IMR-90 (cell line): Measurements from ENCODE around the gene LONP2. TPM values are rescaled to one million over a fixed set of nuclear protein-coding genes. Genes with fewer than 3 reads are reported as not detected.

Source experiments
- ATAC-seq: fragments of 200-7000 bp; cut with Tn5 transposase; 2 replicates; pipeline ENCODE4 v1.9.1; 2020; ENCODE audit warnings: low read depth, mild to moderate bottlenecking, moderate library complexity
- BruUV-seq: library from RNA; stranded (reverse); fragments of 400-500 nt; replicated peaks from 2 replicates; lab custom pipeline; 2021; lab: Mats Ljungman, UMichigan
- CTCF ChIA-PET: fragments of 300-600 bp; formaldehyde crosslinking; extraction: SDS; loops from one replicate; lab custom pipeline; 2021; ENCODE audit warnings: antibody characterized with exemption; lab: Yijun Ruan, JAX
- POLR2A ChIA-PET: fragments of 300-600 bp; sonication (Branson Sonifier 250); formaldehyde crosslinking; loops from one replicate; lab custom pipeline; 2022; ENCODE audit warnings: antibody characterized with exemption; ENCODE audit not compliant: unreplicated experiment; lab: Charles Lee
- DNase-seq: peaks from one replicate; pipeline ENCODE4 v3.0.0; 2013
- H2AFZ ChIP-seq: replicated peaks from 2 replicates; pipeline ENCODE3; 2013; ENCODE audit warnings: low read length, mild to moderate bottlenecking; ENCODE audit not compliant: poor library complexity
- H2AK5ac ChIP-seq: 2 replicates; pipeline ENCODE4 v1.6.1; 2013; ENCODE audit warnings: low read depth, low read length, inconsistent platforms
- H2AK9ac ChIP-seq: replicated peaks from 2 replicates; pipeline ENCODE3; 2013; ENCODE audit warnings: mild to moderate bottlenecking, low read depth, low read length, moderate library complexity; ENCODE audit not compliant: poor library complexity
- H2BK120ac ChIP-seq: 2 replicates; pipeline ENCODE4 v1.6.1; 2013; ENCODE audit warnings: low read depth, low read length, inconsistent platforms
- H2BK15ac ChIP-seq: 3 replicates; pipeline ENCODE4 v1.6.1; 2013; ENCODE audit warnings: low read depth, low read length, inconsistent platforms
- H2BK20ac ChIP-seq: 2 replicates; pipeline ENCODE4 v1.6.1; 2013; ENCODE audit warnings: low read depth, mild to moderate bottlenecking, inconsistent platforms, low read length, moderate library complexity
- H2BK5ac ChIP-seq: 2 replicates; pipeline ENCODE4 v1.6.1; 2013; ENCODE audit warnings: mild to moderate bottlenecking, low read depth, low read length, inconsistent platforms; ENCODE audit not compliant: poor library complexity, severe bottlenecking
- H3K14ac ChIP-seq: replicated peaks from 2 replicates; pipeline ENCODE4 v1.6.1; 2013; ENCODE audit warnings: low read depth, low read length, inconsistent platforms
- H3K18ac ChIP-seq: 2 replicates; pipeline ENCODE4 v1.6.1; 2013; ENCODE audit warnings: low read depth, low read length, control low read depth
- H3K23ac ChIP-seq: 2 replicates; pipeline ENCODE4 v1.6.1; 2013; ENCODE audit warnings: low read depth, low read length, inconsistent platforms
- H3K27ac ChIP-seq: 2 replicates; pipeline ENCODE4 v1.5.1; 2013; ENCODE audit warnings: mild to moderate bottlenecking, control low read depth, low read length; ENCODE audit not compliant: insufficient read depth
- H3K27me3 ChIP-seq: 2 replicates; pipeline ENCODE4 v1.6.1; 2013; ENCODE audit warnings: low read length; ENCODE audit not compliant: control insufficient read depth, insufficient read depth
- H3K36me3 ChIP-seq: 2 replicates; pipeline ENCODE4 v1.6.1; 2013; ENCODE audit warnings: low read length, mixed read lengths; ENCODE audit not compliant: control insufficient read depth, insufficient read depth
- H3K4ac ChIP-seq: 2 replicates; pipeline ENCODE4 v1.6.1; 2013; ENCODE audit warnings: low read depth, low read length, inconsistent platforms
- H3K4me1 ChIP-seq: 2 replicates; pipeline ENCODE4 v1.6.1; 2013; ENCODE audit warnings: low read length, mixed read lengths; ENCODE audit not compliant: control insufficient read depth, insufficient read depth
- H3K4me2 ChIP-seq: 2 replicates; pipeline ENCODE4 v1.6.1; 2013; ENCODE audit warnings: low read depth, mild to moderate bottlenecking, control low read depth, low read length, moderate library complexity
- H3K4me3 ChIP-seq: 2 replicates; pipeline ENCODE4 v1.5.1; 2013; ENCODE audit warnings: low read depth, mild to moderate bottlenecking, control low read depth, low read length, moderate library complexity; ENCODE audit not compliant: insufficient read depth
- H3K56ac ChIP-seq: 2 replicates; pipeline ENCODE4 v1.6.1; 2013; ENCODE audit warnings: low read length, inconsistent platforms; ENCODE audit not compliant: insufficient read depth; ENCODE audit errors: extremely low read depth
- H3K79me1 ChIP-seq, 2 experiments: 2 replicates each; pipeline ENCODE4 v1.6.1; 2013; ENCODE audit warnings: low read length in 2 of 2, inconsistent platforms in 1 of 2, low read depth in 1 of 2
- H3K9ac ChIP-seq: 2 replicates; pipeline ENCODE4 v1.6.1; 2013; ENCODE audit warnings: low read depth, low read length, control low read depth
- H3K9me1 ChIP-seq: 2 replicates; pipeline ENCODE4 v1.6.1; 2013; ENCODE audit warnings: low read length, inconsistent platforms; ENCODE audit not compliant: insufficient read depth
- H3K9me3 ChIP-seq: 2 replicates; pipeline ENCODE4 v1.6.1; 2013; ENCODE audit warnings: low read length; ENCODE audit not compliant: control insufficient read depth, insufficient read depth
- H4K20me1 ChIP-seq: 2 replicates; pipeline ENCODE4 v1.6.1; 2013; ENCODE audit warnings: low read length, inconsistent platforms; ENCODE audit not compliant: insufficient read depth
- H4K5ac ChIP-seq: 2 replicates; pipeline ENCODE4 v1.6.1; 2013; ENCODE audit warnings: mild to moderate bottlenecking, low read depth, low read length, control low read depth
- H4K8ac ChIP-seq, 2 experiments: 2 replicates each; pipeline ENCODE4 v1.6.1; 2013; ENCODE audit warnings: low read depth in 2 of 2, low read length in 2 of 2, control low read depth in 1 of 2, inconsistent platforms in 1 of 2
- H4K91ac ChIP-seq: 2 replicates; pipeline ENCODE4 v1.6.1; 2013; ENCODE audit warnings: low read depth, low read length, inconsistent platforms; ENCODE audit not compliant: insufficient read depth
- BHLHE40 ChIP-seq: fragments of 150-350 bp; IDR thresholded peaks from 2 replicates; pipeline ENCODE4 v1.6.1; 2016; ENCODE audit warnings: mild to moderate bottlenecking, low read depth, low read length
- CEBPB ChIP-seq: IDR thresholded peaks from 2 replicates; pipeline ENCODE4 v1.6.1; 2012; ENCODE audit warnings: low read depth, low read length, improper control_type of control experiment
- CHD1 ChIP-seq: IDR thresholded peaks from 2 replicates; pipeline ENCODE4 v1.6.1; 2012; ENCODE audit warnings: low read depth, low read length, improper control_type of control experiment
- FOS ChIP-seq: fragments of 150-350 bp; IDR thresholded peaks from 2 replicates; pipeline ENCODE4 v1.6.1; 2016; ENCODE audit warnings: low read depth, low read length
- MAFK ChIP-seq: IDR thresholded peaks from 2 replicates; pipeline ENCODE4 v1.6.1; 2012; ENCODE audit warnings: low read depth, low read length, improper control_type of control experiment
- MAZ ChIP-seq: IDR thresholded peaks from 2 replicates; pipeline ENCODE4 v1.6.1; 2012; ENCODE audit warnings: low read depth, mild to moderate bottlenecking, low read length, improper control_type of control experiment, moderate library complexity, borderline replicate concordance
- MXI1 ChIP-seq: IDR thresholded peaks from 2 replicates; pipeline ENCODE4 v1.6.1; 2012; ENCODE audit warnings: low read depth, mild to moderate bottlenecking, low read length, moderate library complexity, borderline replicate concordance
- NFE2L2 ChIP-seq: fragments of 150-350 bp; IDR thresholded peaks from 2 replicates; pipeline ENCODE4 v1.6.1; 2016; ENCODE audit warnings: low read depth, mild to moderate bottlenecking, low read length
- POLR2A ChIP-seq: IDR thresholded peaks from 2 replicates; pipeline ENCODE4 v1.6.1; 2012; ENCODE audit warnings: mild to moderate bottlenecking, low read depth, low read length
- RAD21 ChIP-seq: IDR thresholded peaks from 2 replicates; pipeline ENCODE4 v1.6.1; 2012; ENCODE audit warnings: low read length, improper control_type of control experiment
- RCOR1 ChIP-seq: IDR thresholded peaks from 2 replicates; pipeline ENCODE4 v1.6.1; 2012; ENCODE audit warnings: mild to moderate bottlenecking, low read length, improper control_type of control experiment; ENCODE audit not compliant: insufficient replicate concordance
- RFX5 ChIP-seq: IDR thresholded peaks from 2 replicates; pipeline ENCODE4 v1.8.0; 2012; ENCODE audit warnings: low read depth, mild to moderate bottlenecking, low read length, moderate library complexity
- SMC3 ChIP-seq: fragments of 150-350 bp; IDR thresholded peaks from 2 replicates; pipeline ENCODE4 v1.6.1; 2016; ENCODE audit warnings: low read depth, mild to moderate bottlenecking, antibody characterized with exemption, low read length, moderate library complexity
- WGBS, 2 experiments: methylation state at CpG; one replicate each; pipeline versions ENCODE4 v1.1.5 to v1.1.7; 2013; ENCODE audit warnings: missing lambda C conversion rate in 2 of 2; ENCODE audit not compliant: insufficient read length in 1 of 2; ENCODE audit errors: extremely low coverage in 2 of 2; 5-methylcytosine and 5-hydroxymethylcytosine counted together
- dilution Hi-C: fragments of 300-500 bp; cut with HindIII; formaldehyde crosslinking; loops from one replicate; pipeline ENCODE4 v1.14.3; 2018; ENCODE audit warnings: low sequenced_read_pairs; ENCODE audit not compliant: unreplicated experiment
- in situ Hi-C: fragments of 300-500 bp; cut with MboI; formaldehyde crosslinking; loops from 3 replicates; pipeline ENCODE4 v1.14.3; 2019; ENCODE audit warnings: low sequenced_read_pairs, inconsistent platforms, mixed read lengths
- intact Hi-C: fragments of 100-400 bp; cut with micrococcal nuclease; formaldehyde crosslinking; loops from 2 replicates; pipeline ENCODE4 v1.10.0; 2022
- polyA plus RNA-seq, 3 experiments: library from polyadenylated mRNA; depleted of rRNA; stranded (reverse); fragments of >200 nt; gene quantifications; 2 replicates each; pipeline ENCODE4 v1.2.3, GENCODE V29; 2012; ENCODE audit warnings: low replicate concordance in 1 of 3
- total RNA-seq: library from RNA; depleted of rRNA; stranded (reverse); fragments of >200 nt; gene quantifications from 2 replicates; pipeline ENCODE4 v1.2.3, GENCODE V29; 2012
- TF ChIP-seq, protein P1 (sequence below): fragments of 150-350 bp; IDR thresholded peaks from 2 replicates; pipeline ENCODE4 v1.6.1; 2017; ENCODE audit warnings: mild to moderate bottlenecking, antibody characterized with exemption, low read length, low read depth
- TF ChIP-seq, protein P2 (sequence below): fragments of 150-350 bp; IDR thresholded peaks from 2 replicates; pipeline ENCODE4 v1.6.1; 2016; ENCODE audit warnings: low read depth, mild to moderate bottlenecking, low read length, moderate library complexity, borderline replicate concordance
- TF ChIP-seq, protein P3 (sequence below): conservative IDR thresholded peaks from 2 replicates; pipeline ENCODE4 v1.5.1; 2012; ENCODE audit warnings: mild to moderate bottlenecking, low read depth, low read length, improper control_type of control experiment

Gene LONP2
- total and polyA plus RNA-seq, 2 of the 4 experiments (the other 2 are of a cell fraction) = 31.5 to 90.9 TPM

DNA sequence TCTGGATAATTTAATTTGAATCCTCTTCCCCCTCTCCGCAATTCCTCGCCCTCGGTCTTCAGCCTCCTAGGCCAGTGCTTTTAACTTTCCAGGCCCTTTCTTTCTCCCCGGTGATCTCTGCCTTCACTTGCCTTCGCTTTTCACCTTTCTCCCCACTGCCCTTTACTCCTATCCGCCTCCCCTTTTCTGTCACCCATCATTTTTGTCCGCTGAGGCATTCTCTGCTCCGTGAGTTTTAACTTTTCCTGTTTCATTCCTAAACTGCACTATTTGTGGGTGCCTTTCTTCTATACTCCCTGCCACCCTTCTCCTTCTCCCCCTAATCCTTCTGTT, 729 bp downstream of the LONP2 start:
- no peak overlapping the region for H3K18ac ChIP-seq
- no peaks in the 10 kb centered on the region for H3K9me1 ChIP-seq
- H2AK5ac ChIP-seq = peak overlapping the region; percentile 41; the same call in 1 of the 2 replicates
- peak overlapping the region; percentile 29; the same call in 1 of the 2 replicates for H3K56ac ChIP-seq
- 0 out of 2 replicates have a peak overlapping the region, but pooled peaks have one; percentile 9 for H4K91ac ChIP-seq
- in situ Hi-C loops = no loop called here
- H3K27me3 ChIP-seq = no peaks in the 10 kb centered on the region
- dilution Hi-C loops = no loop called here
- TF ChIP-seq BHLHE40 (no peak), CEBPB (no peak), MXI1 (no peak), MAZ (no peak), RFX5 (no peak), SMC3 (no peak), RCOR1 (no peak), MAFK (no peak), CHD1 (no peak), FOS (no peak), NFE2L2 (no peak), RAD21 (no peak), POLR2A (no peak)
- TF ChIP-seq, protein P1, sequence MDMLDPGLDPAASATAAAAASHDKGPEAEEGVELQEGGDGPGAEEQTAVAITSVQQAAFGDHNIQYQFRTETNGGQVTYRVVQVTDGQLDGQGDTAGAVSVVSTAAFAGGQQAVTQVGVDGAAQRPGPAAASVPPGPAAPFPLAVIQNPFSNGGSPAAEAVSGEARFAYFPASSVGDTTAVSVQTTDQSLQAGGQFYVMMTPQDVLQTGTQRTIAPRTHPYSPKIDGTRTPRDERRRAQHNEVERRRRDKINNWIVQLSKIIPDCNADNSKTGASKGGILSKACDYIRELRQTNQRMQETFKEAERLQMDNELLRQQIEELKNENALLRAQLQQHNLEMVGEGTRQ = no peak
- TF ChIP-seq, protein P2, sequence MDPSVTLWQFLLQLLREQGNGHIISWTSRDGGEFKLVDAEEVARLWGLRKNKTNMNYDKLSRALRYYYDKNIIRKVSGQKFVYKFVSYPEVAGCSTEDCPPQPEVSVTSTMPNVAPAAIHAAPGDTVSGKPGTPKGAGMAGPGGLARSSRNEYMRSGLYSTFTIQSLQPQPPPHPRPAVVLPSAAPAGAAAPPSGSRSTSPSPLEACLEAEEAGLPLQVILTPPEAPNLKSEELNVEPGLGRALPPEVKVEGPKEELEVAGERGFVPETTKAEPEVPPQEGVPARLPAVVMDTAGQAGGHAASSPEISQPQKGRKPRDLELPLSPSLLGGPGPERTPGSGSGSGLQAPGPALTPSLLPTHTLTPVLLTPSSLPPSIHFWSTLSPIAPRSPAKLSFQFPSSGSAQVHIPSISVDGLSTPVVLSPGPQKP = no peak
- TF ChIP-seq, protein P3, sequence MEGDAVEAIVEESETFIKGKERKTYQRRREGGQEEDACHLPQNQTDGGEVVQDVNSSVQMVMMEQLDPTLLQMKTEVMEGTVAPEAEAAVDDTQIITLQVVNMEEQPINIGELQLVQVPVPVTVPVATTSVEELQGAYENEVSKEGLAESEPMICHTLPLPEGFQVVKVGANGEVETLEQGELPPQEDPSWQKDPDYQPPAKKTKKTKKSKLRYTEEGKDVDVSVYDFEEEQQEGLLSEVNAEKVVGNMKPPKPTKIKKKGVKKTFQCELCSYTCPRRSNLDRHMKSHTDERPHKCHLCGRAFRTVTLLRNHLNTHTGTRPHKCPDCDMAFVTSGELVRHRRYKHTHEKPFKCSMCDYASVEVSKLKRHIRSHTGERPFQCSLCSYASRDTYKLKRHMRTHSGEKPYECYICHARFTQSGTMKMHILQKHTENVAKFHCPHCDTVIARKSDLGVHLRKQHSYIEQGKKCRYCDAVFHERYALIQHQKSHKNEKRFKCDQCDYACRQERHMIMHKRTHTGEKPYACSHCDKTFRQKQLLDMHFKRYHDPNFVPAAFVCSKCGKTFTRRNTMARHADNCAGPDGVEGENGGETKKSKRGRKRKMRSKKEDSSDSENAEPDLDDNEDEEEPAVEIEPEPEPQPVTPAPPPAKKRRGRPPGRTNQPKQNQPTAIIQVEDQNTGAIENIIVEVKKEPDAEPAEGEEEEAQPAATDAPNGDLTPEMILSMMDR = no peak
- H3K79me1 ChIP-seq = peaks cover 8 to 32% of the 10 kb centered on the region in 2 experiments
- H3K27ac ChIP-seq = peak overlapping the region; percentile 96
- no peak overlapping the region for H2BK15ac ChIP-seq
- intact Hi-C loops = loop anchor here (5.0 to 10.0 kb wide), 2 partner anchors 77 to 1100 kb away; partner anchors contain the start of gene NETO2
- no peak overlapping the region for H2BK20ac ChIP-seq
- POLR2A ChIA-PET = no interaction called here
- H3K23ac ChIP-seq = peak overlapping the region; percentile 92
- CTCF ChIA-PET = no interaction called here
- H3K36me3 ChIP-seq = no peaks in the 10 kb centered on the region
- peak overlapping the region; percentile 92 for H2AFZ ChIP-seq
- peak overlapping the region; percentile 97 for H3K9ac ChIP-seq
- peak overlapping the region; percentile 58; the same call in 1 of the 2 replicates for H4K5ac ChIP-seq
- no peak for ATAC-seq
- 0% methylated on average over 6 of the region's 8 CpGs; no CpG with 5 or more reads in 1 of the 2 experiments for WGBS, 2 experiments
- H3K4me1 ChIP-seq = peaks cover 5% of the 10 kb centered on the region
- H3K9me3 ChIP-seq = no peaks in the 10 kb centered on the region
- H2BK5ac ChIP-seq = peak overlapping the region; percentile 16
- H4K8ac ChIP-seq = peak overlapping the region; percentile 45 to 76; a peak in 1 of 4 replicates
- peak overlapping the region; percentile 93 for H3K4me3 ChIP-seq
- H3K4me2 ChIP-seq = peak overlapping the region; percentile 91
- H2BK120ac ChIP-seq = no peak overlapping the region
- no TSS peak for BruUV-seq
- peak overlapping the region; percentile 95 for H3K14ac ChIP-seq
- peak overlapping the region; percentile 71 for H2AK9ac ChIP-seq
- H3K4ac ChIP-seq = peak overlapping the region; percentile 56; the same call in 1 of the 2 replicates
- peaks cover 15% of the 10 kb centered on the region; the same call in 1 of the 2 replicates for H4K20me1 ChIP-seq
- no peak for DNase-seq
